ENCODE results near the gene SMARCAL1. TPM values are rescaled to one million over a fixed set of nuclear protein-coding genes. Genes with fewer than 3 reads are reported as not detected.
A peak's percentile ranks its signal among the peaks of the same experiment; 100 is the strongest.

Gene SMARCAL1
- total RNA-seq = 10 to 100 TPM; 13.5 to 28.2 (median 20.6) TPM

GRCh38 chr2:216412022-216412999 is at the start of gene SMARCAL1:
Gene SMARCAL1 (plus strand): TSS chr2:216412484. CDS start chr2:216414705, 2,221 bp downstream.
- peak; percentile 99 for DNase-seq (ENCODE audit: low spot score in 2 of 2)
- TF ChIP-seq POLR2A (IDR thresholded peaks at IDR 0.05) = peak in 1 of 2 donors; percentile 22
- peak in 2 of 3 donors; percentile 68 to 83 for TF ChIP-seq POLR2AphosphoS5 (IDR thresholded peaks at IDR 0.05)
- TF ChIP-seq EP300 (IDR thresholded peaks at IDR 0.05) = no peak
- TF ChIP-seq CTCF (IDR thresholded peaks at IDR 0.05) = no peak
- Histone ChIP-seq H3K36me3 (peaks cover 18% of the 10 kb centered on the region), H3K9me3 (no peaks in the 10 kb centered on the region), H3K27ac (peak within 1 kb of the TSS; percentile 91), H3K27me3 (no peaks in the 10 kb centered on the region), H3K4me1 (peaks cover 5% of the 10 kb centered on the region), H3K4me3 (peak within 1 kb of the TSS; percentile 70)
- WGBS = 6% methylated on average over 48 of the region's 56 CpGs

- H3K36me3 ChIP-seq = no peaks in the 10 kb centered on the region
- H3K4me1 ChIP-seq = no peaks in the 10 kb centered on the region
- no peak overlapping the region for H3K27ac ChIP-seq
- no peak for DNase-seq (ENCODE audit: low spot score in 2 of 2)
- 39% methylated on average over 2 of the region's 2 CpGs for WGBS
- no peaks in the 10 kb centered on the region for H3K9me3 ChIP-seq
- peaks cover 30% of the 10 kb centered on the region for H3K27me3 ChIP-seq
- no peak for TF ChIP-seq CTCF (IDR thresholded peaks at IDR 0.05)
- H3K4me3 ChIP-seq = no peak overlapping the region
Observed at GRCh38 chr2:216362730-216363129, 49.6 kb upstream of the SMARCAL1 start.

GRCh38 chr2:216363221-216363620 is 49.1 kb upstream of the SMARCAL1 start:
- Histone ChIP-seq H3K9me3 (no peaks in the 10 kb centered on the region), H3K4me1 (no peaks in the 10 kb centered on the region), H3K27me3 (peaks cover 31% of the 10 kb centered on the region), H3K4me3 (no peak overlapping the region), H3K27ac (no peak overlapping the region), H3K36me3 (no peaks in the 10 kb centered on the region)
- TF ChIP-seq CTCF (IDR thresholded peaks at IDR 0.05) (no peak), EP300 (IDR thresholded peaks at IDR 0.05) (no peak), POLR2AphosphoS5 (IDR thresholded peaks at IDR 0.05) (no peak), POLR2A (IDR thresholded peaks at IDR 0.05) (no peak)
- WGBS = 44% methylated on average over 3 of the region's 3 CpGs
- DNase-seq (ENCODE audit: low spot score in 2 of 2) = no peak

- 78% methylated on average over 2 of the region's 2 CpGs for WGBS
- TF ChIP-seq POLR2AphosphoS5 (IDR thresholded peaks at IDR 0.05) (no peak), EP300 (IDR thresholded peaks at IDR 0.05) (no peak), CTCF (IDR thresholded peaks at IDR 0.05) (no peak), POLR2A (IDR thresholded peaks at IDR 0.05) (no peak)
Observed at GRCh38 chr2:216365518-216365917, 46.8 kb upstream of the SMARCAL1 start.

GRCh38 chr2:216366777-216367471 is 45.4 kb upstream of the SMARCAL1 start:
- Histone ChIP-seq H3K9me3 (no peaks in the 10 kb centered on the region), H3K36me3 (no peaks in the 10 kb centered on the region), H3K4me1 (peaks cover 9% of the 10 kb centered on the region), H3K4me3 (no peak overlapping the region), H3K27ac (no peak overlapping the region), H3K27me3 (peaks cover 64% of the 10 kb centered on the region)
- TF ChIP-seq POLR2AphosphoS5 (IDR thresholded peaks at IDR 0.05) (no peak), CTCF (IDR thresholded peaks at IDR 0.05) (no peak), POLR2A (IDR thresholded peaks at IDR 0.05) (no peak), EP300 (IDR thresholded peaks at IDR 0.05) (no peak)
- no peak for DNase-seq (ENCODE audit: low spot score in 2 of 2)
- WGBS = 50% methylated on average over 5 of the region's 5 CpGs

More at GRCh38 chr2:216365518-216365917, 46.8 kb upstream of the SMARCAL1 start:
- Histone ChIP-seq H3K4me3 (no peak overlapping the region), H3K4me1 (no peaks in the 10 kb centered on the region), H3K27me3 (peaks cover 49% of the 10 kb centered on the region), H3K36me3 (no peaks in the 10 kb centered on the region), H3K9me3 (no peaks in the 10 kb centered on the region), H3K27ac (no peak overlapping the region)
- DNase-seq (ENCODE audit: low spot score in 2 of 2) = no peak
